Vagina (tissue), 2 donors: Measurements from ENCODE around the gene APOB. TPM values are rescaled to one million over a fixed set of nuclear protein-coding genes. Genes with fewer than 3 reads are reported as not detected.

Experiments used
- DNase-seq, 2 donors: peaks; one replicate each; pipeline ENCODE4 v3.0.0-alpha.2; 2017; ENCODE audit errors: extremely low spot score in 2 of 2
- H3K27ac ChIP-seq: fragments of 200-600 bp; sonication (generic); one replicate; pipeline ENCODE4 v1.5.1; 2019
- H3K27me3 ChIP-seq: fragments of 200-600 bp; sonication (generic); one replicate; pipeline ENCODE4 v1.5.1; 2019
- H3K36me3 ChIP-seq, 2 donors: fragments of 200-600 bp; sonication (generic); one replicate each; pipeline ENCODE4 v1.5.1; 2017 to 2019
- H3K4me1 ChIP-seq: fragments of 200-600 bp; sonication (generic); one replicate; pipeline ENCODE4 v1.5.1; 2019
- H3K4me3 ChIP-seq, 2 donors: fragments of 200-600 bp; sonication (generic); 1 replicate in 1 of 2; 2 replicates in 1 of 2; pipeline ENCODE4 v1.5.1; 2016 to 2019
- H3K9me3 ChIP-seq: fragments of 200-600 bp; sonication (generic); one replicate; pipeline ENCODE4 v1.5.1; 2019
- CTCF ChIP-seq, 3 experiments: fragments of 450-650 bp in 2 of 3; fragments of 200-600 bp in 1 of 3; sonication (generic) in 1 of 3; IDR thresholded peaks; one replicate each; pipeline ENCODE4 v1.5.1; 2017 to 2019; ENCODE audit warnings: antibody characterized with exemption in 3 of 3, mild to moderate bottlenecking in 2 of 3, moderate library complexity in 2 of 3
- POLR2A ChIP-seq, 2 donors: fragments of 450-650 bp; IDR thresholded peaks; one replicate each; pipeline ENCODE4 v1.6.1; 2017; ENCODE audit warnings: antibody characterized with exemption in 2 of 2, mild to moderate bottlenecking in 2 of 2, moderate library complexity in 2 of 2
- POLR2AphosphoS5 ChIP-seq, 2 donors: sonication (generic); formaldehyde crosslinking; IDR thresholded peaks; one replicate each; pipeline ENCODE4 v1.9.0; 2017; ENCODE audit warnings: antibody characterized with exemption in 2 of 2, mild to moderate bottlenecking in 2 of 2, low read depth in 1 of 2; ENCODE audit not compliant: insufficient read depth in 1 of 2
- intact Hi-C: fragments of 100-400 bp; cut with DNase I; formaldehyde crosslinking; loops from one replicate; pipeline ENCODE4 v1.15.1; 2023
- total RNA-seq: library from RNA; depleted of rRNA; stranded (reverse); fragments of >200 nt; gene quantifications from one replicate; pipeline ENCODE4 v1.2.3, GENCODE V29; 2016

APOB gene
- total RNA-seq, 1 donor from 2014 or later = not detected

GRCh38 chr2:20959252-20959651, 84.6 kb downstream of the APOB start:
- Histone ChIP-seq H3K4me1 (no peaks in the 10 kb centered on the region), H3K36me3 (no peaks in the 10 kb centered on the region), H3K27me3 (no peaks in the 10 kb centered on the region), H3K9me3 (no peaks in the 10 kb centered on the region), H3K27ac (no peak overlapping the region), H3K4me3 (no peak overlapping the region)
- DNase-seq = no peak
- intact Hi-C loops = no loop called here
- TF ChIP-seq POLR2AphosphoS5 (IDR thresholded peaks at IDR 0.05; ENCODE audit: insufficient read depth in 1 of 2, low read depth in 1 of 2) (no peak), CTCF (IDR thresholded peaks at IDR 0.05) (no peak), POLR2A (IDR thresholded peaks at IDR 0.05) (no peak)

GRCh38 chr2:20957788-20958525, 85.9 kb downstream of the APOB start:
- Histone ChIP-seq H3K4me3 (no peak overlapping the region), H3K27ac (no peak overlapping the region), H3K36me3 (no peaks in the 10 kb centered on the region), H3K9me3 (no peaks in the 10 kb centered on the region), H3K4me1 (no peaks in the 10 kb centered on the region), H3K27me3 (no peaks in the 10 kb centered on the region)
- no peak for DNase-seq
- no peak for TF ChIP-seq CTCF (IDR thresholded peaks at IDR 0.05)
- no peak for TF ChIP-seq POLR2AphosphoS5 (IDR thresholded peaks at IDR 0.05; ENCODE audit: insufficient read depth in 1 of 2, low read depth in 1 of 2)
- no peak for TF ChIP-seq POLR2A (IDR thresholded peaks at IDR 0.05)
- intact Hi-C loops = no loop called here

GRCh38 chr2:20955277-20956026, 88.4 kb downstream of the APOB start:
- TF ChIP-seq POLR2A (IDR thresholded peaks at IDR 0.05) (no peak), POLR2AphosphoS5 (IDR thresholded peaks at IDR 0.05; ENCODE audit: insufficient read depth in 1 of 2, low read depth in 1 of 2) (no peak), CTCF (IDR thresholded peaks at IDR 0.05) (no peak)
- no peaks in the 10 kb centered on the region for H3K27me3 ChIP-seq
- no peak overlapping the region for H3K4me3 ChIP-seq
- DNase-seq = no peak
- no peaks in the 10 kb centered on the region for H3K9me3 ChIP-seq
- H3K4me1 ChIP-seq = no peaks in the 10 kb centered on the region
- H3K27ac ChIP-seq = no peak overlapping the region
- intact Hi-C loops = no loop called here
- H3K36me3 ChIP-seq = no peaks in the 10 kb centered on the region

GRCh38 chr2:20953146-20953824, 90.6 kb downstream of the APOB start:
- TF ChIP-seq CTCF (IDR thresholded peaks at IDR 0.05) (no peak), POLR2A (IDR thresholded peaks at IDR 0.05) (no peak), POLR2AphosphoS5 (IDR thresholded peaks at IDR 0.05; ENCODE audit: insufficient read depth in 1 of 2, low read depth in 1 of 2) (no peak)
- no peaks in the 10 kb centered on the region for H3K4me1 ChIP-seq
- H3K36me3 ChIP-seq = no peaks in the 10 kb centered on the region
- no peak overlapping the region for H3K27ac ChIP-seq
- intact Hi-C loops = no loop called here
- H3K4me3 ChIP-seq = no peak overlapping the region
- no peak for DNase-seq
- no peaks in the 10 kb centered on the region for H3K9me3 ChIP-seq
- no peaks in the 10 kb centered on the region for H3K27me3 ChIP-seq

Other genes starting within 250 kb of the APOB start
- gene LDAH, start 221.0 kb downstream of the APOB start, total RNA-seq = 9.1 TPM
- not detected for gene TDRD15, start 79.9 kb upstream of the APOB start, total RNA-seq